ENCODE data around the gene FATE1.
"Not testable (repeated sequence)": the region's sequence is repeated elsewhere in the genome, so short reads cannot be mapped to it uniquely, and the experiment has no call there.

FATE1 gene, protein sequence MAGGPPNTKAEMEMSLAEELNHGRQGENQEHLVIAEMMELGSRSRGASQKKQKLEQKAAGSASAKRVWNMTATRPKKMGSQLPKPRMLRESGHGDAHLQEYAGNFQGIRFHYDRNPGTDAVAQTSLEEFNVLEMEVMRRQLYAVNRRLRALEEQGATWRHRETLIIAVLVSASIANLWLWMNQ

DNA sequence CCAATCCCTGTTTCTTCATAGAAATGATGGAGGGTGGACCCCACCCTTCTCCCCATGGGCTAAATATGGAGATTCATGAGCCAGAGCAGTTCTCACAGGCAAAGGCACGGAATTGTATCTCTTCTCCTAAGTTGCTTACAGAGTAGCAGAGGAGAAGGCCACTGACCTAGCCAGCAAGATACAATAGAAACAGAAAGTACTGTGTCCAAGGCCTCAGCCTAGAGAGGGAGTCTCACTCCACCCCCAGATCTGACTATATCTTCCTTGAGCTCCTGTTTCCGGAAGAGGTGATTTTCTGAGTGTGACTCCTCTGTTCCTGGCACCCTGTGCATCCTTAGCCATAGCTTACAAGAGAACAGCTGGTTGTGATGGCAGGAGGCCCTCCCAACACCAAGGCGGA is at the start of gene FATE1:
TSS of gene FATE1 (plus strand) at position 284 of the 400 bp plus-strand sequence. CDS start at position 369, 85 bp downstream.
- H3K4me3 ChIP-seq (ENCODE audit: low read length) = no peak within 1 kb of the TSS
- no peak for TF ChIP-seq ZNF274 (IDR thresholded peaks at IDR 0.05; ENCODE audit: low read depth, low read length)

DNA sequence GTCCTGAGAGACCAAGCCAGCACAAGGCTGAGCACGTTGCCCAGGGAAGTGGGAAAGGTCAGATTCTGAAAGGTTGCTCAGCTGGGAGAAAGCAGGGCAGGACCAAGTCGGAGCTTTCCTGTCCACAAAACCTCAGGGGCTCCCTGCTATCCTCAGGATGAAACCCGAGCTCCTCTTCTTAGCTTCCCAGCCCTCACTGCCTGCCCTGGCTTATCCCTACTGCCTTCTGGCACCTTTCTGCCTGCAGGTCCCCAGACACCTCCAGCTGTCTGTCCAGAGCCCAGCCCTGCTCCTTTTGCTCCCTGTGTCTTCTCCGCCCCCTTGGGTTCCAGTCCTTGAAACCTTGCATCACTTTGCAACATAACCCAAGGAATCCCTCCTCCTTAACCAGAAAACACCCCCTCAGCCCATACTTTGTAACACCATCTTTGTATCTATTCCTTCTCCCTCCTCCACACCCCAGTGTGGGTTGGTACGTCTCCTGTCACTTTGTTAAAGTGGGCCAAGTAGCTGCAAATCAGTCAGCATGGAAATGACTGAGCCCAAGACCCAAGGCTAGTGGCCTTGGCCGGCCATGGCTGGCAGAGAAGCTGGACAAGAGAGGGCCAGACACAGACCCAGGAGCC is 40.6 kb upstream of the FATE1 start:
- no peak for TF ChIP-seq ZNF274 (IDR thresholded peaks at IDR 0.05; ENCODE audit: low read depth, low read length)
- no peak overlapping the region for H3K4me3 ChIP-seq (ENCODE audit: low read length)

DNA sequence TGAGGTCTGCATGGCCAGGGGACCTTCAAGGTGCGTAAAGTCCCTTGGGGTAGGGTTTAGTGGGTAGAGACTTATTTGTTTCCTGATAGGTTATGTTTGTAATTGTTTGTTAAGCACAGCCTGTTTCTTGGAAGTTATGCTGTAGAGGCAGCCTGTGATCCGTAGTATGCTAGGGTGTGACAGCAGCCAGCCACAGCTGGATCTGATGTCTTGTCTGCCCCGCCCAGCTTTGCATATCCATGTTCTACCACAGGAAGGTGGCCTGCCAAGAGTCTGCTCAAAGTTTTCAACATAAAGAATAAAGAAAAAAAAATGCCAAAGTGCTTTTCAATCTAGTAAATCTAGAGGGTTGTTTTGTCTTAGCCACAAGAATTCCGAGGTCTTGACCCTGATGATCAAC is 39.6 kb upstream of the FATE1 start:
- H3K4me3 ChIP-seq (ENCODE audit: low read length) = no peak overlapping the region
- TF ChIP-seq ZNF274 (IDR thresholded peaks at IDR 0.05; ENCODE audit: low read depth, low read length) = no peak

DNA sequence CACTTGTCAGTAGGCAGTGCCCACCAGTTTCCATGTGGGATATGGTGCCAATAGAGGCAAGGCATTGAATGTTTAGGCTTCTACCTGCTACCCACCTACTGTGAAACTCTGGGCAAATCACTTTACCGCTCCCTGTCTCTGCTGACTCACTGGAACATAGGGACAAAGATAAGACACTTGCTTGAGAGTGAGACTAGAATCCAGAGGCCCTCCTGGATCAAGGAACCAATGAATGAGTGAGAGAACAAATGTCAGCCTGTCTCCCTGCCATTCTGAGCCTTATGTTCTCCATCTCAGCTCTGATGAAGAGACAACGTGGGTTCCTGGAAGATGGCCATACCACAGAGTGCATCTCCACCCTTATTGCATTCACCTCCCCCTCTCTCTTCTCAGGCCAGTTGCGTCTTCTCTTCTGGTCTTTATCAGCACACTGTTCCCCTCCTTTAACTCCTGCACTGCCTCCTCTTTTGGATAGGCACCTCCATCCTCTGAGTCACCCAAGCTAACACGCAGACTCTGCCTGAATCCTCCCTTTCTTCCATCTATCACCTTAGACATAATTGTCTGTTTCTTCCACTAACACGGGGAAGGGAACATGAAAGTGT is 35.9 kb upstream of the FATE1 start:
- TF ChIP-seq ZNF274 (IDR thresholded peaks at IDR 0.05; ENCODE audit: low read depth, low read length) = no peak
- H3K4me3 ChIP-seq (ENCODE audit: low read length) = no peak overlapping the region

DNA sequence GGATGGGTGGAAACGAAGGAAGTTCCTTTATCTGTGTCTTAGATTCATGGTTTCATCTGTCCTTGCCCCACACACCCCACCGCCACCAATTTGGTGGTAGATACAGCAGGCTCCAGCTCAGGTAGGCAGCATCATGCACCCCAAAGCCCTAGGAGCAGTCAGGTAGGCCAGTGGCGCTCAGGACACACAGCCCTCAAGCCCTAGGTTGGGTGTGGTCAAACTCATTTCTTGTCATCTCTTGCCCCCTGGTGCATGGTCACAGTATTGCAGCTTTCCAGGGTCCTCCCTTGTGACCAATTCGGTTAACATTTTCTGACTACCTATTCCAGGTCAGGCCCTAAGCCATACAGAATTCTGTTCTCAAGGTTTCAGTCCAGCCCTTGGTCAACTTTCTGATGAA is 35.0 kb upstream of the FATE1 start:
- no peak overlapping the region for H3K4me3 ChIP-seq (ENCODE audit: low read length)
- TF ChIP-seq ZNF274 (IDR thresholded peaks at IDR 0.05; ENCODE audit: low read depth, low read length) = no peak

DNA sequence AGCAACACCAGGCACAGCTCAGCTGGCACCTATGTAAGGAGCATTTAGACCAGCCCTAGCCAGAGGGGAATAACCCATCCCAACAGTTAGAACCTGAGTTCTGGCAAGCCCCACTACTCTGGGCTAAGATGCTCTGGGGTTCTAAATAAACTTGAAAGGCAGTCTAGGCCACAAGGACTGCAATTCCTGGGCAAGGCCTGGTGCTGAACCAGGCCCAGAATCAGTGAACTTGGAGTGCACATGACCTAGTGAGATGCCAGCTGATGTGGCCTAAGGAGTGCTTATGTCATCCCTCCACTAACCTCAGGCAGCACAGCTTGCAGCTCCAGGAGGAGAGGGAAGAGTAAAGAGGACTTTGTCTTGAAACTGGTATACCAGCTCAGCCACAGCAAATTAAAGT is 28.2 kb upstream of the FATE1 start:
- no peak overlapping the region for H3K4me3 ChIP-seq (ENCODE audit: low read length)
- no peak for TF ChIP-seq ZNF274 (IDR thresholded peaks at IDR 0.05; ENCODE audit: low read depth, low read length)

DNA sequence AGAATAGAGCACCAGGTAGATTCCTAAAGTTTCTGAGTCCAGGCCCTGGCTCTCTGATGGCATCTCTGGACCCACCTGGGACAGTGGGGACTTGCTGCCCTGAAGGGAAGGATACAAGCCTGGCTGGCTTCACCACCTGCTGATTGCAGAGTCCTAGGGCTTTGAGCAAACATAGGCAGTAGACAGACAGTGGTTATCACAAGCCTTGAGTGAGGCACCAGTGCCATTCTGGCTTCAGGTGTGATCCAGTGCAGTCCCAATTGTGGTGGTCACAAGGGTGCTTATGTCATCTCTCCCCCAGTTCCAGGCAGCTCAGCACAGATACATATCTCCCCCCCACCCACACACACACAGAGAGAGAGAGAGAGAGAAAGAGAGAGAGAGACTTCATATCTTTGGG is 27.1 kb upstream of the FATE1 start:
- no peak for TF ChIP-seq ZNF274 (IDR thresholded peaks at IDR 0.05; ENCODE audit: low read depth, low read length)
- no peak overlapping the region for H3K4me3 ChIP-seq (ENCODE audit: low read length)

DNA sequence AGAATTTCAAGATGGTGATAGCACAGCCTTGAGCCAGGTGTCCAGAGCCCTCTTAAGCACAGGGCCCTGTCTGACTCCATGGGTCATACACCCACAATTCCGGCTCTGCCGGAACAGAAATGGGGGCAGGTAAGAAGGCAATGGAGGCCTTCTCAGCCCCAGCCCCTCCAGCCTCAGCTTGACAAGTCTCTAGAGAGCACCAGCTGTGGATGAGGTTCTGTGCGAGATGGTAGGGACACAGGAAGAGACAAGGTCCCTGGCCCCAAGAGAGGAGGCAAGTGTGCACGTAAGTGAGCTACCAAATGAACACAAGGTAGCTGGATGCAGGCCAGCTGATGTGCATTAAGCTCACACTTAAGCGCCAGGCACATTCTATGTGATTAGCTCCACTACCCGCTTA is 23.0 kb upstream of the FATE1 start:
- H3K4me3 ChIP-seq (ENCODE audit: low read length) = no peak overlapping the region
- TF ChIP-seq ZNF274 (IDR thresholded peaks at IDR 0.05; ENCODE audit: low read depth, low read length) = no peak

DNA sequence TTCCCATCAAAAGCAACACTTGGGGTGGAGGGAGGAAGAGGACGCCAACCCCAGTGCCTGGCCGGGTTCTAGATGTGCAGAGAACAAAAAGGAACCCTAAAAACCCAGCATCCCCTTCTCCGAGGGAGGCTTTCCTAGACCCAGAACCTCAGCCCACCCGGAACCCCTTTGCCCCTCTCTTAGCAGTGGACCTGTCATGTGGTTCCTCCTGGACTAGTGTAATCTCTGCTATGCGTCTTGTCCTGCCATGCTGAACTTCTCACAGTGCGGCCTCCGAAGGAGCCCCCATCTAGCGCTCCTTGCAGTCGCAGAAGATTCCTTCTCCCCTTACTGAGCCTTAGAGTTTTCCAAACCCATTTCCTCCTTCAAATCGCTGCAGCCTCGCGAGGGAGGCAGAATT is 21.7 kb upstream of the FATE1 start:
- H3K4me3 ChIP-seq (ENCODE audit: low read length) = no peak overlapping the region
- TF ChIP-seq ZNF274 (IDR thresholded peaks at IDR 0.05; ENCODE audit: low read depth, low read length) = no peak

DNA sequence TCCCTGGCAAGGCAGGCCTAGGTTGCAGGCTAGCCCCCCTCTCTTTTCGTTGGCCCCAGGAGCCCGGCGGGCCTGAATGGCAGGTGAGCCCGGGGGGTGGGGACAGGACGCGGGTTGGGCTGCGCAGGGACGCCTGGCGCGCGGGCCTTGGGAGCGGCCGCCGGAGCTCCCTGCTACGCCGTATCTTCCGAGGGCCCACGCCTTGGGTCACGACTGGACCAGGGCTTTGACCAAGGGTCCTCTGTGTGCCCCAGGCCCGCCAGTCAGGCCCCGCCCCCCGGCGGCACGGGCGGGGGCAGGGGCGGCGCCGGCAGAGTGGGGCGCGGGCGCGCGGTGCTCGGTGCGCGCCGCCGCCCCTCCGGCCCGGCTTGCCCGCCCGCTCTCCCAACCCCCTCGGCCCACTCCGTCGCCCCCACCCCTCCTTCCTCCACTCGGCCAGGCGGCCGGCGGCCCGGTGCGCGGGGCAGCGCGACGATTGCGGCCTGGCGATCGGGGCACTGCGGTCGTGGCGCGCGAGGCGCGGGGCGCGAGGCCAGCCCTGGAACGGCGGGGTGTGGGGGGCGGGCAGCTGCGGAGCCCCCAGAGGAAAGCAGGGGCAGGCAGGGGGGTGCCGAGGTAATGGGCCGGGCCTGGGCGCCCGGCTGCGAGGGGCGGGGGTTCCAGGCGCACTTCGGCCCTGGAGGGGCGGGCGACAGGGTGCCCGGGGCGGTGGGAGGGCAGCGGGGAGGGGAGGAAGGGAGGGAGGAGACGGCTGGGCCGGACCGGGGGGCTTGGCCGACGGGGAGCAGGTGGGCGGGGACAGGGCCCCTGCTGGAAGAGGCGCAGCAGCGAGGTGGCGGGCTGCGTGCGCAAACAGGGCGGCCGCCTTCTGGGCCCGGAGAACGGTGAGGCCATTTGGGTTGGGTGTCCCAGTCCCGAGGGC is 20.9 kb upstream of the FATE1 start, which contains the start of gene PRRG3:
TSS of gene PRRG3 (plus strand) at position 798 of the 922 bp plus-strand sequence. CDS start 3,357 bp downstream, outside the sequence.
- no peak within 1 kb of the TSS for H3K4me3 ChIP-seq (ENCODE audit: low read length)
- no peak for TF ChIP-seq ZNF274 (IDR thresholded peaks at IDR 0.05; ENCODE audit: low read depth, low read length)

DNA sequence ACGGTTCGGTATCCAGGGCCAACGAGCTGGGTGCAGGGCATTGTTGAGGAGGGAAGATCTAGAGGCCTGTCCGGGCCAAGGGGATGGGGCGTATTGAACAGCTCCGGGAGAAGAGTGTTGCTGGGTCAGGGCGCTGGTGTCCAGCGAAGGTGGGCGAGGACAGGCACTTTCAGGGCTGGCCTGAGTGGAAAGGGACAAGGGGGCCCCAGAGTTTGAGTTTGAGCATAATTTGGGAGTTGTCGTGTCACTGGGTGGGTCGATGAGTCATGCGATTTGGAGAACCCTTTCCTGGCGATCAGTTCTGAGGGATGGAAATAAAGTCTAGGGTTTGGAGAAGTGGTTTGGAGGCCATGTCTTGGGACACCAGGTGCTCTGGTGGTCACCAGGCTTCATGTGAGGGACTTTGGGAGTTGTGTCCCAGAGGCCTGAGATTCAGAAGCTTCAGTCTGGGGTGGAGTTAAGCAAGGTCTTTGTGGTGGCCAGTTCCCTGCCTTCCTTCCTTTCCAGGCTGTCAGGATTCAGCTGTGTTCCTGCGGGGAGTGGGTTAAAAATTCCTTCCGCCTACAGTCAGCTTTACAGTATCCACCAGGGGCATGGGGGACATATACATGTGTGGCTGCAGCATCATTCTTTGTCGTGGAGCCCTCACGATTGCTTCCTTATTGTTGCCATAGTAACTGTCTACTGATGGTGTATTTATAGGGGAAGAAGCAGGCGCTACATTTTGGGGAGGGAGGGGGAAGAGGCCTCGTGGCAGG is 20.1 kb upstream of the FATE1 start:
- no peak overlapping the region for H3K4me3 ChIP-seq (ENCODE audit: low read length)

DNA sequence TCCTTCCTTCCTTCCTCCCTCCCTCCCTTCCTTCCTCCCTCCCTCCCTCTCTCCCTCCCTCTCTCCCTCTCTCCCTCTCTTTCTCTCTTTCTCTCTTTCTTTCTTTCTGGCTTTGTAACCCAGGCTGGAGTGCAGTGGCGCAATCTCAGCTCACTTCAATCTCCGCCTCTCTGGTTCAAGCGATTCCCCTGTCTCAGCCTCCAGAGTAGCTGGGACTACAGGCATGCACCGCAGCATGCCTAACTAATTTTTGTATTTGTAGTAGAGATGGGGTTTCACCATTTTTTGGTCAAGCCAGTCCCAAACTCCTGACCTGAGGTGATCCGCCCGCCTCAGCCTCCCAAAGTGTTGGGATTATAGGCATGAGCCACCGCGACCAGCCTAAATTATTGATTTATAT is 18.8 kb upstream of the FATE1 start:
- H3K4me3 ChIP-seq (ENCODE audit: low read length) = not testable (repeated sequence)

More for the DNA sequence above, 20.1 kb upstream of the FATE1 start:
- no peak for TF ChIP-seq ZNF274 (IDR thresholded peaks at IDR 0.05; ENCODE audit: low read depth, low read length)

DNA sequence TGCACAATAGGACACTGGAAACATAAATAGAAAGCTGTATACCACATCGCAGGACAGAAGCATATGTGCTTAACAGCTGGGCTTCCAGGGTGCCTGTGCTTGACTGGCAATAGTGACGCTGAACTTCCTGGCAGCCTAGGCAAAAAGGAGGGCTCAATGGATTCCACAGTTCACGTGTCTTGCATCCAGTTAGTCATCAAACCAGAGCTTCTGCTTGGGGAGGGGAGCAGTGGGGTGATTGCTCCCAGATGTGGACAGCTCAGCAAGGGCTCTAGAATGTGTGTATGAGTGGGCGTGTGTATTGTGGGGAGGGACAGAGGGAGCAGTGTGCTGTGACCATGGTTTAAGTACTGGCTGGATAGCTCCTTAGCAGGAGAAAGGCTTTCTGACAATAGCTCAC is 18.3 kb upstream of the FATE1 start:
- H3K4me3 ChIP-seq (ENCODE audit: low read length) = no peak overlapping the region
- no peak for TF ChIP-seq ZNF274 (IDR thresholded peaks at IDR 0.05; ENCODE audit: low read depth, low read length)

DNA sequence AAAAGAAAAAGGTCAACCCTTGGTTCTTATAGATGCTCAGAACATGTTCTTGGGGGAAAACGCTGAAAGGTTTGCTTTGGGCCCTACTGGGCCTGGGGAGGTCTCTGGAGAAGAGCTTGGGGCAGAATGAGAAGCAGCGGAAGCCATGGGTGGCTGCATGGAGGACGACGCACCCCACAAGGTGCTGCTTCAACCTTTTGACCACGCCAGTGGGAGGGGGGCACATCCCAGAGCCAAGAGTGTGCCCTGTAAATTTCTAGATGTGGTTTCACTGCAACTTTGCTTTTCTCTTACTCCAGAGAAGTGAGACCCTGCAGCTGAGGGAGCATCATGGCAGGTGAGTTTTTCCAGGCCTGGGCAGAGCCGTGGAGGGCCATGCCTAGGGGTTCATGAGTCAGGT is 17.4 kb upstream of the FATE1 start:
- no peak for TF ChIP-seq ZNF274 (IDR thresholded peaks at IDR 0.05; ENCODE audit: low read depth, low read length)
- no peak overlapping the region for H3K4me3 ChIP-seq (ENCODE audit: low read length)

All from GM08714 (cell line).